ENCODE results near the gene C5orf34. TPM values are rescaled to one million over a fixed set of nuclear protein-coding genes. Genes with fewer than 3 reads are reported as not detected.

C5orf34 gene
- total and polyA plus RNA-seq, 9 of the 15 experiments (the other 6 are each of a cell fraction or from before 2014, with no cell fraction given): 13.2 to 32.6 (median 20.7) TPM

DNA sequence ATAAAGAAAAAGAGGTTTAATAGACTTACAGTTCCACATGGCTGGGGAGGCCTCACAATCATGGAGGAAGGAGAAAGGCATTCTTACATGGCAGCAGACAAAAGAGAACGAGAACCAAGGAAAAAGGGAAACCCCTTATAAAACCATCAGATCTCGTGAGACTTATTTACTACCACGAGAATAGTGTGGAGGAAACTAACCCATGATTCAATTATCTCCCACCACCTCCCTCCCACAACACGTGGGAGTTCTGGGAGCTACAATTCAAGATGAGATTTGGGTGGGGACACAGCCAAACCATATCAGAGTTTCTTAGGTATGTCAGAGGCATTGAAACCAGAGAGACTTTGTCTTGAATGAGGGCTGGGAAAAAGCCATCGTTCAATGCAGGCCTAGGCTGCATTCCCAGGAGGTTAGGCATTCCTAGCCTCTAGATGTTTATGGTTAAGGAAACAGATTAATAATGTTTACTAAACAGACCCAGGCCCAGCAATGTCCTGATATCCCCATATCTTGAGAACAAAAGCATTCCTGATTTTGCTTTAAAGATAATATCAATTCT, 49.4 kb upstream of the C5orf34 start:
- Histone ChIP-seq H3K79me2 (ENCODE audit: control insufficient read depth, insufficient read depth, low read length) (no peaks in the 10 kb centered on the region), H3K4me1 (replicated peaks in 1 of 2; ENCODE audit: control insufficient read depth in 2 of 2, insufficient read depth in 2 of 2, low read length in 2 of 2) (peaks cover 0 to 5% of the 10 kb centered on the region in 2 experiments; a peak in 1 of 5 replicates), H3K27ac (ENCODE audit: extremely low read depth, low read depth, low read length) (no peak overlapping the region), H3K9me3 (replicated peaks; ENCODE audit: control insufficient read depth, insufficient read depth, low read depth, low read length) (no peaks in the 10 kb centered on the region), H3K4me3 (no peak overlapping the region), H3K9me1 (ENCODE audit: control insufficient read depth, insufficient read depth, low read length) (no peaks in the 10 kb centered on the region), H2AFZ (ENCODE audit: low read depth, low read length) (peak overlapping the region; percentile 6; the same call in 1 of the 2 replicates), H3K9ac (ENCODE audit: insufficient read depth in 1 of 2, low read depth in 2 of 2, low read length in 2 of 2) (no peak overlapping the region), H4K20me1 (replicated peaks; ENCODE audit: control insufficient read depth, insufficient read depth, low read length) (no peaks in the 10 kb centered on the region), H3K36me3 (ENCODE audit: control insufficient read depth, insufficient read depth, low read length) (no peaks in the 10 kb centered on the region), H3K4me2 (ENCODE audit: insufficient read depth, low read length) (no peak overlapping the region), H3K27me3 (ENCODE audit: control insufficient read depth in 2 of 2, insufficient read depth in 2 of 2, low read length in 2 of 2) (no peaks in the 10 kb centered on the region)
- DNase-seq (ENCODE audit: extremely low read depth in 1 of 4, low spot score in 3 of 4): peak in 1 of 4 experiments; percentile 23
- FAIRE-seq: no peak
- ChIA-PET CTCF (ENCODE audit: low intra/inter-chr PET ratio) (no interaction called here), POLR2A (no interaction called here)
- in situ Hi-C loops (cut with MboI) (no loop called here), intact Hi-C loops (cut with micrococcal nuclease) (no loop called here)
- ATAC-seq: no peak; the same call in 2 of the 3 replicates
- peak; percentile 61 for TF ChIP-seq CC2D1A (IDR thresholded peaks at IDR 0.05)
- TF ChIP-seq, protein P1, sequence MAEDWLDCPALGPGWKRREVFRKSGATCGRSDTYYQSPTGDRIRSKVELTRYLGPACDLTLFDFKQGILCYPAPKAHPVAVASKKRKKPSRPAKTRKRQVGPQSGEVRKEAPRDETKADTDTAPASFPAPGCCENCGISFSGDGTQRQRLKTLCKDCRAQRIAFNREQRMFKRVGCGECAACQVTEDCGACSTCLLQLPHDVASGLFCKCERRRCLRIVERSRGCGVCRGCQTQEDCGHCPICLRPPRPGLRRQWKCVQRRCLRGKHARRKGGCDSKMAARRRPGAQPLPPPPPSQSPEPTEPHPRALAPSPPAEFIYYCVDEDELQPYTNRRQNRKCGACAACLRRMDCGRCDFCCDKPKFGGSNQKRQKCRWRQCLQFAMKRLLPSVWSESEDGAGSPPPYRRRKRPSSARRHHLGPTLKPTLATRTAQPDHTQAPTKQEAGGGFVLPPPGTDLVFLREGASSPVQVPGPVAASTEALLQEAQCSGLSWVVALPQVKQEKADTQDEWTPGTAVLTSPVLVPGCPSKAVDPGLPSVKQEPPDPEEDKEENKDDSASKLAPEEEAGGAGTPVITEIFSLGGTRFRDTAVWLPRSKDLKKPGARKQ (CRISPR knock-in tag; IDR thresholded peaks at IDR 0.05): no peak
- TF ChIP-seq, protein P2, sequence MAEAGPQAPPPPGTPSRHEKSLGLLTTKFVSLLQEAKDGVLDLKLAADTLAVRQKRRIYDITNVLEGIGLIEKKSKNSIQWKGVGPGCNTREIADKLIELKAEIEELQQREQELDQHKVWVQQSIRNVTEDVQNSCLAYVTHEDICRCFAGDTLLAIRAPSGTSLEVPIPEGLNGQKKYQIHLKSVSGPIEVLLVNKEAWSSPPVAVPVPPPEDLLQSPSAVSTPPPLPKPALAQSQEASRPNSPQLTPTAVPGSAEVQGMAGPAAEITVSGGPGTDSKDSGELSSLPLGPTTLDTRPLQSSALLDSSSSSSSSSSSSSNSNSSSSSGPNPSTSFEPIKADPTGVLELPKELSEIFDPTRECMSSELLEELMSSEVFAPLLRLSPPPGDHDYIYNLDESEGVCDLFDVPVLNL (CRISPR knock-in tag; IDR thresholded peaks at IDR 0.05; ENCODE audit: low read depth): no peak
- no peak for TF ChIP-seq TBP (optimal IDR thresholded peaks at IDR 0.05; ENCODE audit: low read depth, low read length)
- no peak for TF ChIP-seq EGR1 (conservative IDR thresholded peaks at IDR 0.05)
- no peak for TF ChIP-seq DDX20 (tag; IDR thresholded peaks at IDR 0.05; ENCODE audit: low read depth)
- TF ChIP-seq ELF4 (CRISPR knock-in tag; IDR thresholded peaks at IDR 0.05): no peak
- TF ChIP-seq MTF1 (CRISPR knock-in tag; IDR thresholded peaks at IDR 0.05; ENCODE audit: borderline replicate concordance): no peak
- TF ChIP-seq, protein P3, sequence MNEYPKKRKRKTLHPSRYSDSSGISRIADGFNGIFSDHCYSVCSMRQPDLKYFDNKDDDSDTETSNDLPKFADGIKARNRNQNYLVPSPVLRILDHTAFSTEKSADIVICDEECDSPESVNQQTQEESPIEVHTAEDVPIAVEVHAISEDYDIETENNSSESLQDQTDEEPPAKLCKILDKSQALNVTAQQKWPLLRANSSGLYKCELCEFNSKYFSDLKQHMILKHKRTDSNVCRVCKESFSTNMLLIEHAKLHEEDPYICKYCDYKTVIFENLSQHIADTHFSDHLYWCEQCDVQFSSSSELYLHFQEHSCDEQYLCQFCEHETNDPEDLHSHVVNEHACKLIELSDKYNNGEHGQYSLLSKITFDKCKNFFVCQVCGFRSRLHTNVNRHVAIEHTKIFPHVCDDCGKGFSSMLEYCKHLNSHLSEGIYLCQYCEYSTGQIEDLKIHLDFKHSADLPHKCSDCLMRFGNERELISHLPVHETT (CRISPR knock-in tag; conservative IDR thresholded peaks at IDR 0.05 in 1 of 2, IDR thresholded peaks at IDR 0.05 in 1 of 2): no peak
- TF ChIP-seq, protein P4, sequence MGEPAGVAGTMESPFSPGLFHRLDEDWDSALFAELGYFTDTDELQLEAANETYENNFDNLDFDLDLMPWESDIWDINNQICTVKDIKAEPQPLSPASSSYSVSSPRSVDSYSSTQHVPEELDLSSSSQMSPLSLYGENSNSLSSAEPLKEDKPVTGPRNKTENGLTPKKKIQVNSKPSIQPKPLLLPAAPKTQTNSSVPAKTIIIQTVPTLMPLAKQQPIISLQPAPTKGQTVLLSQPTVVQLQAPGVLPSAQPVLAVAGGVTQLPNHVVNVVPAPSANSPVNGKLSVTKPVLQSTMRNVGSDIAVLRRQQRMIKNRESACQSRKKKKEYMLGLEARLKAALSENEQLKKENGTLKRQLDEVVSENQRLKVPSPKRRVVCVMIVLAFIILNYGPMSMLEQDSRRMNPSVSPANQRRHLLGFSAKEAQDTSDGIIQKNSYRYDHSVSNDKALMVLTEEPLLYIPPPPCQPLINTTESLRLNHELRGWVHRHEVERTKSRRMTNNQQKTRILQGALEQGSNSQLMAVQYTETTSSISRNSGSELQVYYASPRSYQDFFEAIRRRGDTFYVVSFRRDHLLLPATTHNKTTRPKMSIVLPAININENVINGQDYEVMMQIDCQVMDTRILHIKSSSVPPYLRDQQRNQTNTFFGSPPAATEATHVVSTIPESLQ (CRISPR knock-in tag; IDR thresholded peaks at IDR 0.05): no peak
- peak; percentile 56 for TF ChIP-seq CHD2 (IDR thresholded peaks at IDR 0.05; ENCODE audit: low read depth, low read length)
- no peak for TF ChIP-seq MYNN (IDR thresholded peaks at IDR 0.05)
- no peak for TF ChIP-seq MYNN (CRISPR knock-in tag; IDR thresholded peaks at IDR 0.05)
- no peak for TF ChIP-seq LEF1 (IDR thresholded peaks at IDR 0.05)
- TF ChIP-seq, protein P5, sequence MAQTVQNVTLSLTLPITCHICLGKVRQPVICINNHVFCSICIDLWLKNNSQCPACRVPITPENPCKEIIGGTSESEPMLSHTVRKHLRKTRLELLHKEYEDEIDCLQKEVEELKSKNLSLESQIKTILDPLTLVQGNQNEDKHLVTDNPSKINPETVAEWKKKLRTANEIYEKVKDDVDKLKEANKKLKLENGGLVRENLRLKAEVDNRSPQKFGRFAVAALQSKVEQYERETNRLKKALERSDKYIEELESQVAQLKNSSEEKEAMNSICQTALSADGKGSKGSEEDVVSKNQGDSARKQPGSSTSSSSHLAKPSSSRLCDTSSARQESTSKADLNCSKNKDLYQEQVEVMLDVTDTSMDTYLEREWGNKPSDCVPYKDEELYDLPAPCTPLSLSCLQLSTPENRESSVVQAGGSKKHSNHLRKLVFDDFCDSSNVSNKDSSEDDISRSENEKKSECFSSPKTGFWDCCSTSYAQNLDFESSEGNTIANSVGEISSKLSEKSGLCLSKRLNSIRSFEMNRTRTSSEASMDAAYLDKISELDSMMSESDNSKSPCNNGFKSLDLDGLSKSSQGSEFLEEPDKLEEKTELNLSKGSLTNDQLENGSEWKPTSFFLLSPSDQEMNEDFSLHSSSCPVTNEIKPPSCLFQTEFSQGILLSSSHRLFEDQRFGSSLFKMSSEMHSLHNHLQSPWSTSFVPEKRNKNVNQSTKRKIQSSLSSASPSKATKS (CRISPR knock-in tag; IDR thresholded peaks at IDR 0.05): no peak
- WGBS (ENCODE audit: insufficient coverage, low coverage, missing lambda C conversion rate): 30% methylated on average over 5 of the region's 5 CpGs
- no TSS peak for BruUV-seq (replicated peaks)

Data from K562 (cell line).